ENCODE data around the gene ABL1.
"Not testable (repeated sequence)": the region's sequence is repeated elsewhere in the genome, so short reads cannot be mapped to it uniquely, and the experiment has no call there.

Gene ABL1

GRCh38 chr9:130834371-130835336, at the start of gene ABL1:
ABL1 (plus strand) TSS chr9:130835254; CDS start chr9:130835447, 193 bp downstream.
- no peaks in the 10 kb centered on the region for H3K9me3 Mint-ChIP-seq

GRCh38 chr9:130785940-130786508, 49.0 kb upstream of the ABL1 start:
- H3K9me3 Mint-ChIP-seq = peaks cover 12% of the 10 kb centered on the region
- DNase-seq (ENCODE audit: low spot score in 2 of 2) = no peak
- peaks cover 11% of the 10 kb centered on the region for H3K4me1 Mint-ChIP-seq
- no peaks in the 10 kb centered on the region for H3K27me3 Mint-ChIP-seq
- H3K36me3 Mint-ChIP-seq = peaks cover 21% of the 10 kb centered on the region
- no peak overlapping the region for H3K27ac Mint-ChIP-seq
- no peak overlapping the region for H3K4me3 Mint-ChIP-seq
- no peak for ATAC-seq (ENCODE audit: low read depth)

More at GRCh38 chr9:130834371-130835336, at the start of gene ABL1:
- peak within 1 kb of the TSS; percentile 92 for H3K27ac Mint-ChIP-seq
- no peaks in the 10 kb centered on the region for H3K36me3 Mint-ChIP-seq
- peak; percentile 84 for ATAC-seq (ENCODE audit: low read depth)
- peak within 1 kb of the TSS; percentile 92 for H3K4me3 Mint-ChIP-seq
- H3K27me3 Mint-ChIP-seq = no peaks in the 10 kb centered on the region
- H3K4me1 Mint-ChIP-seq = peaks cover 32% of the 10 kb centered on the region
- DNase-seq (ENCODE audit: low spot score in 2 of 2) = peak; percentile 40 to 50

DNA sequence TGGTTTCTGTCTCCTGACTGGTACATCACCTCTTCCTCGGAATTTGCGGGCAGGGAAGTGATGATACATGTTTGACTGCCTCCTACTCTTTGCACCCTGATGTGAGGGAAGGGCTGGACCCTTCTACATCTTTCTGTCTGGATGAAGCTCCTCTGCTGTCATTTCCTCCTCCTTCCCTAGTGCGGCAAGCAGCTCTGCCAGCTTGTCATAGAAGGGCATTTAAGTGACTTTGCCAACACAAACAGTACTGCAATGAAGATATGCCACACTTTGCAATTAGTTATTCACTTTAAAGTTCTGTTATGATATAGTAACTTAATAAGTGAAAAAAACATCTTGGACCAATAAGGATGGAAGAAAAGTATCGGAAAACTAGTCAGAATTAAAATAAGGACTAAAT, 48.5 kb upstream of the ABL1 start:
- no peak overlapping the region for H3K27ac Mint-ChIP-seq
- no peaks in the 10 kb centered on the region for H3K27me3 Mint-ChIP-seq
- ATAC-seq (ENCODE audit: low read depth) = no peak

GRCh38 chr9:130789747-130790672, 45.0 kb upstream of the ABL1 start:
- Mint-ChIP-seq H3K36me3 (peaks cover 19% of the 10 kb centered on the region), H3K4me3 (no peak overlapping the region), H3K9me3 (peaks cover 12% of the 10 kb centered on the region), H3K27me3 (no peaks in the 10 kb centered on the region), H3K27ac (no peak overlapping the region), H3K4me1 (peaks cover 16% of the 10 kb centered on the region)
- ATAC-seq (ENCODE audit: low read depth) (no peak), DNase-seq (ENCODE audit: low spot score in 2 of 2) (no peak)

More for the DNA sequence above, 48.5 kb upstream of the ABL1 start:
- Mint-ChIP-seq H3K4me3 (no peak overlapping the region), H3K4me1 (peaks cover 14% of the 10 kb centered on the region), H3K9me3 (peaks cover 12% of the 10 kb centered on the region), H3K36me3 (peaks cover 21% of the 10 kb centered on the region)
- no peak for DNase-seq (ENCODE audit: low spot score in 2 of 2)

- Mint-ChIP-seq H3K27me3 (no peaks in the 10 kb centered on the region), H3K36me3 (peaks cover 18% of the 10 kb centered on the region), H3K4me1 (peaks cover 18% of the 10 kb centered on the region), H3K4me3 (no peak overlapping the region), H3K27ac (no peak overlapping the region), H3K9me3 (peaks cover 12% of the 10 kb centered on the region)
- ATAC-seq (ENCODE audit: low read depth) (no peak), DNase-seq (ENCODE audit: low spot score in 2 of 2) (no peak)
Measured at GRCh38 chr9:130791303-130791894, 43.7 kb upstream of the ABL1 start.

GRCh38 chr9:130793589-130793988, 41.5 kb upstream of the ABL1 start:
- Mint-ChIP-seq H3K4me3 (no peak overlapping the region), H3K4me1 (peaks cover 15% of the 10 kb centered on the region), H3K36me3 (peaks cover 14% of the 10 kb centered on the region)

GRCh38 chr9:130794021-130794420, 41.0 kb upstream of the ABL1 start:
- H3K4me1 Mint-ChIP-seq = peaks cover 17% of the 10 kb centered on the region
- H3K36me3 Mint-ChIP-seq; H3K4me3 Mint-ChIP-seq; H3K27me3 Mint-ChIP-seq; H3K27ac Mint-ChIP-seq; ATAC-seq (ENCODE audit: low read depth); H3K9me3 Mint-ChIP-seq; DNase-seq (ENCODE audit: low spot score in 2 of 2): not testable (repeated sequence)

More at GRCh38 chr9:130793589-130793988, 41.5 kb upstream of the ABL1 start:
- no peaks in the 10 kb centered on the region for H3K27me3 Mint-ChIP-seq
- no peak overlapping the region for H3K27ac Mint-ChIP-seq
- no peak for ATAC-seq (ENCODE audit: low read depth)
- peaks cover 12% of the 10 kb centered on the region for H3K9me3 Mint-ChIP-seq
- no peak for DNase-seq (ENCODE audit: low spot score in 2 of 2)

DNA sequence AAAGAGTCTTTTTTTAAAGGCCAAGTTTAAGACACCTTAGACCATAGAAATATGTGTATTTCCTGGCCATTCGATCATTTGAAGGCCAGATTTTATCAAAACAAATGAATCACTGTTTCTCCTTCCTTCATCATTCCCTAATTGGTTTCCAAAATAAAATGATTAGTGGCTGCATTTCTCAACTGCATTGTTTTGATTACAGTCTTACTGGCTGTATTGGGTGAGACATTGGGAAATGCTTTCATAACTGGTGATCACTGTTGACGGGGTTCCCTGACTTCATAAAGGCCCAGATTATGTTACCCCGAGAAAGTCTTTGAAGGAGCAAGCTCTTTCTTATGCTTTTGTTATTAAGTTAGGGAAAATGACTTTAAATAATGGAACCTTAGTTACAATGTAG, 40.6 kb upstream of the ABL1 start:
- not testable (repeated sequence) for DNase-seq (ENCODE audit: low spot score in 2 of 2); H3K9me3 Mint-ChIP-seq; H3K4me3 Mint-ChIP-seq; H3K27ac Mint-ChIP-seq; H3K36me3 Mint-ChIP-seq; ATAC-seq (ENCODE audit: low read depth); H3K27me3 Mint-ChIP-seq
- peaks cover 20% of the 10 kb centered on the region for H3K4me1 Mint-ChIP-seq

DNA sequence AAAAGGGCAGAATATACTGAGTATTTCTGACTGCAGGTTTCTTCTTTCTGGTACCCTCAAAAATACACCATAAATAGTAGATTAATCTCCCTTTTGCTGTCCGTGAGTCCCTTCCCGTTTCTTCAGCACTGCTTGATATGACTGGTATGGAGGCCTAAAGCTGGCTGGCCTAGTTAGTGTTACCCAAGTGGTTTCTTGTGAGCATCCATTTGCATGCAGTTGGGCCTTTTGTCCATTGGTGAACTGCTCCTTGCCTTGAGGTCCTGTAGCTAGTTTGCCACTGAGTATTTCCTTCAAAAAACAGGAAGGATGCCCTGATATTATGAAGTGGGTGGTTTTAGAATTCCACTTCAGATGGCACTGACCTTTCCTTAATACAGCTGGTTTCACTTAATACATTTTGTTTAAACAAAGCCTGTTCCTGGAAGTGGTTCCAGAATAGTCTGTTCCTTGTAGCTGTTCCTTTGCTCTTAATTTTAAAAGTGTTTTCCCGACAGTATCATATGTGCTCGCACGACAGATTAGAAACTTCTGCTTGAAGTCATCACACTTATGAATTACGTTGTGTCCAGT, 40.0 kb upstream of the ABL1 start:
- peaks cover 2% of the 10 kb centered on the region for H3K36me3 Mint-ChIP-seq
- DNase-seq (ENCODE audit: low spot score in 2 of 2) = no peak

GRCh38 chr9:130803116-130803515, 31.9 kb upstream of the ABL1 start:
- peaks cover 28% of the 10 kb centered on the region for H3K4me1 Mint-ChIP-seq
- not testable (repeated sequence) for H3K27me3 Mint-ChIP-seq; H3K4me3 Mint-ChIP-seq; ATAC-seq (ENCODE audit: low read depth); DNase-seq (ENCODE audit: low spot score in 2 of 2); H3K36me3 Mint-ChIP-seq; H3K9me3 Mint-ChIP-seq; H3K27ac Mint-ChIP-seq

More for the DNA sequence above, 40.0 kb upstream of the ABL1 start:
- no peaks in the 10 kb centered on the region for H3K27me3 Mint-ChIP-seq
- ATAC-seq (ENCODE audit: low read depth) = no peak
- H3K4me1 Mint-ChIP-seq = peaks cover 20% of the 10 kb centered on the region
- no peak overlapping the region for H3K4me3 Mint-ChIP-seq
- H3K27ac Mint-ChIP-seq = no peak overlapping the region
- peaks cover 2% of the 10 kb centered on the region for H3K9me3 Mint-ChIP-seq

GRCh38 chr9:130805510-130806326, 29.3 kb upstream of the ABL1 start:
- DNase-seq (ENCODE audit: low spot score in 2 of 2) = no peak
- Mint-ChIP-seq H3K27me3 (no peaks in the 10 kb centered on the region), H3K4me3 (no peak overlapping the region), H3K36me3 (peaks cover 9% of the 10 kb centered on the region), H3K9me3 (peaks cover 1% of the 10 kb centered on the region), H3K27ac (peak overlapping the region; percentile 42), H3K4me1 (peaks cover 22% of the 10 kb centered on the region)
- no peak for ATAC-seq (ENCODE audit: low read depth)

DNA sequence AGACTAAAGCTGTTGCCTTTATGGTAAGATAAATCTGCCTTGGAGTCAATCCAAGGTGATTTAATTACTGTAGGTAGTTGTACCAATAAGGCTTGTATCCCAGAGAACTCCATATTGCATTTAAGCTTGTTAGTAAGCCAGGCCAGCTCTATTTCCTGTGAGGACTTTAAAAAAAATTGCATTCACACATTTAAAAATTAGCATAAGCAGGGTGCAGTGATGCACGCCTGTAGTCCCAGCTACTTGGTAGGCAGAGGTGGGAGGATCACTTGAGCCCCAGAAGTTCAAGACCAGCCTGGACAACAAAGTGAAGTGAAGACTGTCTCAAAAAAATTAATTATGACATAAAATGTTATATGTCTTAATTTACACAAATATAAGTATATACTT, 28.7 kb upstream of the ABL1 start:
- Mint-ChIP-seq H3K4me3 (no peak overlapping the region), H3K36me3 (peaks cover 8% of the 10 kb centered on the region), H3K9me3 (peaks cover 1% of the 10 kb centered on the region), H3K27me3 (no peaks in the 10 kb centered on the region), H3K27ac (no peak overlapping the region), H3K4me1 (peaks cover 22% of the 10 kb centered on the region)
- DNase-seq (ENCODE audit: low spot score in 2 of 2) (no peak), ATAC-seq (ENCODE audit: low read depth) (no peak)

All from memory B cell (primary cell).